T follicular helper cell (primary cell): ENCODE results near the gene SHBG.
"Not testable (repeated sequence)": the region's sequence is repeated elsewhere in the genome, so short reads cannot be mapped to it uniquely, and the experiment has no call there.

Experiments used
- DNase-seq: peaks from one replicate; pipeline ENCODE4 v3.0.0-alpha.2; 2020; ENCODE audit warnings: low read depth
- total RNA-seq, 2 experiments: gene quantifications; one replicate each; lab custom pipeline; 2026; lab: John Stamatoyannopoulos, UW

SHBG gene, protein sequence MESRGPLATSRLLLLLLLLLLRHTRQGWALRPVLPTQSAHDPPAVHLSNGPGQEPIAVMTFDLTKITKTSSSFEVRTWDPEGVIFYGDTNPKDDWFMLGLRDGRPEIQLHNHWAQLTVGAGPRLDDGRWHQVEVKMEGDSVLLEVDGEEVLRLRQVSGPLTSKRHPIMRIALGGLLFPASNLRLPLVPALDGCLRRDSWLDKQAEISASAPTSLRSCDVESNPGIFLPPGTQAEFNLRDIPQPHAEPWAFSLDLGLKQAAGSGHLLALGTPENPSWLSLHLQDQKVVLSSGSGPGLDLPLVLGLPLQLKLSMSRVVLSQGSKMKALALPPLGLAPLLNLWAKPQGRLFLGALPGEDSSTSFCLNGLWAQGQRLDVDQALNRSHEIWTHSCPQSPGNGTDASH
- total RNA-seq, result 0 to 0.09 reads per million in 2 experiments

DNA sequence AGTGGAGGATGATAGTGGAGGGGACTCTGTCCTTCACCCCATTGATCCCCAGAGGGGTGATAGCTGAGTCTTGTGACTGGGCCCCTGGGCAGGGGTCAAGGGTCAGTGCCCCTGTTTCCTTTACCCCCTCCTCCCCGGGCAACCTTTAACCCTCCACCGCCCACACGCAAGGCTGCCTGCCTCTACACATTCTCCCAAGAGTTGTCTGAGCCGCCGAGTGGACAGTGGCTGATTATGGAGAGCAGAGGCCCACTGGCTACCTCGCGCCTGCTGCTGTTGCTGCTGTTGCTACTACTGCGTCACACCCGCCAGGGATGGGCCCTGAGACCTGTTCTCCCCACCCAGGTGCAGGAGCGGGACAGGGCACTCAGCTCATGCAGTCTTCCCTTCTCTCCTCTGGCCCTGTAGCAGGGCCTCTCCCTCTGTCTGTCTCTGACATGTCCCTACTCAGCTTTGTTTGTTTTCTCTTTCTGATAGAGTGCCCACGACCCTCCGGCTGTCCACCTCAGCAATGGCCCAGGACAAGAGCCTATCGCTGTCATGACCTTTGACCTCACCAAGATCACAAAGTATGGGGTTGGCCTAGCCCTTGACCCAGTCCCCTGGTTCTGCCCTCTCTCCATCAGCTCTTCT is at the start of gene SHBG:
Gene SHBG (plus strand): TSS at position 197 of the 633 bp plus-strand sequence. CDS start 38 bp downstream, at position 235.
- no peak for DNase-seq

DNA sequence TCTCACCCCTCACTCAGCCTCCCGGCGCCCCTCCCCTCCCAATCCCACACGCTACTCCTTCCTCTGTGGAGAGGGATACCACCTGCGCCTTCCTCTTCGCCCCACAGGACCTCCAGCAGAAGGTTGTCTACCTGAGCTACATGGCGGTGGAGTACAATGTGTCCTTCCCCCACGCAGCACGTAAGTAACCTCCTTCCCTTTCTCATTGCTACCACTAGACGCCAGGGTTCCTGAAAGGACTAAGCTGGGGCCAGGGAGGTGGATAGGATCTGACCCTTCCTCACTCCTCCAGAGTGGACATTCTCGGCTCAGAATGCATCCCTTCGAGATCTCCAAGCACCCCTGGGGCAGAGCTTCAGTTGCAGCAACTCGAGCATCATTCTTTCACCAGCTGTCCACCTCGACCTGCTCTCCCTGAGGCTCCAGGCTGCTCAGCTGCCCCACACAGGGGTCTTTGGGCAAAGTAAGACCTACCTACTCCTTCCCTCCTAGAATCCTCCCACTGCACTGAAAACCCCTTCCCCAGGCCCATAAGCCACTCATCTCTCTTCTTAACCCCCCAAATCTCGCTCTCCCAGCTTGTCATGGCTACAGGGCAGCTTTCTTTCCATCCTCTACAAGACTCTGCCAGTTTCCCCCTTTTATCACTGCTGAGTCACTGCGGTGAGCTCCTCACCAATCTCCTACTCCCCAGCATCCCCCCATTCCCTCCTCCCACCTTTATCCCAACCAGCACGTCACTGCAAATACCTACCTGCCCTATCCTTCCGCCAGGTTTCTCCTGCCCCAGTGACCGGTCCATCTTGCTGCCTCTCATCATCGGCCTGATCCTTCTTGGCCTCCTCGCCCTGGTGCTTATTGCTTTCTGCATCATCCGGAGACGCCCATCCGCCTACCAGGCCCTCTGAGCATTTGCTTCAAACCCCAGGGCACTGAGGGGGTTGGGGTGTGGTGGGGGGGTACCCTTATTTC is 49.0 kb upstream of the SHBG start:
- DNase-seq, result no peak

DNA sequence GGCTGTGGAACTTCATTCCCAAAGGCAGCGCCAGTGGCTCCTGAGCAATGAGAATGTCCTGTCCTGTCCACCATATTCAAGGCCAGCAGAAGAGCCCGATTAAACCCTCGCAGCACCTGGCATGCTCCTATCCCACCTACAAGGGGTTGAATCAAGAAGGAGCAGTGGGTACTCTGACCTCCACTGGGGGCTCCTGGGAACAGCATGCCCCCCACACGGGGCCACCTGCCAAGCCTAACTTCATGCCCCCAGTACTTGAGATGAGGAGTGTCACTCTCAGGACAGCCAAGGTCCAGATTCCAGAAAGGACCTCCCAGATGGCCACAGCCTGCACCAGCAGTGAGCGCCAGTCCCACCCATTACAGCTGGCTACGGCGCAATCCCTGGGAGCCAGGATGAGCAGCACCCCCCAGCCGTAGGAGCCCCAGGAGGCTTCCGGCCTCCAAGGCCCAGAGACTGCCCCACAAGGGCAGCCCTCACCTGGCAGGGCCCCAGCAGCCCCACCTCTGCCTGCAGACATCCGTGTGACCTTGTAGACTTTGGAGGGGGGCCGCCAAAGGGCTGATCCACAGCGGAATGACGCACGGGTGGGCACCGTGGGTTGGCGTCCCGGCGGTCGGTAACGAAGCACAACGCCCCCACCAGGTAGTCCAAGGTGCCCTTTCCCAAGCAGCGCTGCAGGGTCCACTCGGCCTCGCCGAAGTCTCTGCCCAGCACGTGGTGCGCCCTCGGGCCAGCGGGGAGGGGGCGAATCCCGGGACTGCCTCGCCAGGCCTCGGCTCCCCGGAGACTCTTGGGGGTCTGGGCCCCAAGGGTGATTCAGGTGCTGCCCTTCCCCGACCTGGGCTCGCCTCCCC is 47.3 kb upstream of the SHBG start:
- no peak for DNase-seq

DNA sequence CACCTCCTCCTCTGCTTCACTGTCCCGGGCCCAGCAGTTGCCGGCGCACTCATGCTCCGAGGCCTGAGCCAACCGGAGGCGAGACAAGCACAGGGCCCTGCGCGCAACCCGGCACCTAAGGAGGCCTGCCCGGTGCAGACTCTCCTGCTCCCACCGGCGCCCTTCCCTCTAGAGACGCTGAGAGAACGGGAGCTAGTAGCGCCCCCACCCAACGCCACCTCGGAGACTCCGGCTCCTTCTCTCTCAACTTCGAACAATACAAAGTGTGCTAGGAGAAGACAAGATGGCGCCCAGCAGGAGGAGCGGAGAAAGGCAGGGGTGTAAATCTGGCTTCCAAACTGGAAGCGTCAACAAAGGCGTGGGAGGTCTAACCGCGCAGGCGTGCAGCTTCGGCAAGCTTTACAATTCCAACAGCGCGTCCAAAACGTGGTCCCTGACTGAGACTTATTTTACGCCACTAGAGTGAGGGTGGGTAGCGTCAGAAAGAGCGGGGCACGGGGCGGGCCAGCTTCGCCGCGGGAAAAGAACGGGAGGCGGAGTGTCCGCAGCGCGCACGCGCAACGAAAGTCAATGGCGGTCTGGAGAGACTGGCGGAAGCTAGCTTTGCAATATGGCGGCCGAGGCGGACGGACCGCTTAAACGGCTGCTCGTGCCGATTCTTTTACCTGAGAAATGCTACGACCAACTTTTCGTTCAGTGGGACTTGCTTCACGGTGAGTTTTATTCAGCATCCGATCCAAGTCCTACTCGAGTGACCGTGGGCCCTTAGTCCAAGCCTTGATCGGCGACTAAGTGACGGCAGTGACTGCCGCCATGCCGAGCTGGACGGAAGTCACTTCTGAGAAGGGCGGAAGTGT is 46.5 kb upstream of the SHBG start, which contains the start of gene MPDU1:
Gene MPDU1 (plus strand): TSS at position 600 of the 857 bp plus-strand sequence. CDS start 11 bp downstream, at position 611.
- DNase-seq, result peak; percentile 89

DNA sequence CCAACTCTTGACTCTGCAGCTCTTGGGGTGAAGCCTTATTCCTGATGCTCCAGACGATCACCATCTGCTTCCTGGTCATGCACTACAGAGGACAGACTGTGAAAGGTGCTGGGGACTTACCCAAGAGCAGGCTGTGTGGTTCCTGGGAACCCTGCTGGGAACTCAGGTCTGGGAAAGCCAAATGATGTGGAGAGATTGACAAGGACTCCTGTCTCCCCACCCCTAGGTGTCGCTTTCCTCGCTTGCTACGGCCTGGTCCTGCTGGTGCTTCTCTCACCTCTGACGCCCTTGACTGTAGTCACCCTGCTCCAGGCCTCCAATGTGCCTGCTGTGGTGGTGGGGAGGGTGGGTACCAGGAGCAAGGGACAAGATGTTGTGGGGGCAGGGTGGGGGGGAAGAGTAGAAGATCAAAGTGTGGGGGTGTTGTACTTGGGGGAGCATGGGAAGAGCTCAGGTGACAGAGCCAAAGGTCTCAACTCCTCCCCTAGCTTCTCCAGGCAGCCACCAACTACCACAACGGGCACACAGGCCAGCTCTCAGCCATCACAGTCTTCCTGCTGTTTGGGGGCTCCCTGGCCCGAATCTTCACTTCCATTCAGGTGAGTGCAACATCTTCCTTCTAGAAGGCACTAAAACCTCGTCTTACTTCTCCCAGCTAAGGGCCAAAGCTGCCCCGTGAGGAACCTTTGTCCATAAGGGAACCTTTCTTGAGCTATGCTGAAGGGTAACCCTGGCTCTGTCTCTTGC is 43.1 kb upstream of the SHBG start:
- no peak for DNase-seq

DNA sequence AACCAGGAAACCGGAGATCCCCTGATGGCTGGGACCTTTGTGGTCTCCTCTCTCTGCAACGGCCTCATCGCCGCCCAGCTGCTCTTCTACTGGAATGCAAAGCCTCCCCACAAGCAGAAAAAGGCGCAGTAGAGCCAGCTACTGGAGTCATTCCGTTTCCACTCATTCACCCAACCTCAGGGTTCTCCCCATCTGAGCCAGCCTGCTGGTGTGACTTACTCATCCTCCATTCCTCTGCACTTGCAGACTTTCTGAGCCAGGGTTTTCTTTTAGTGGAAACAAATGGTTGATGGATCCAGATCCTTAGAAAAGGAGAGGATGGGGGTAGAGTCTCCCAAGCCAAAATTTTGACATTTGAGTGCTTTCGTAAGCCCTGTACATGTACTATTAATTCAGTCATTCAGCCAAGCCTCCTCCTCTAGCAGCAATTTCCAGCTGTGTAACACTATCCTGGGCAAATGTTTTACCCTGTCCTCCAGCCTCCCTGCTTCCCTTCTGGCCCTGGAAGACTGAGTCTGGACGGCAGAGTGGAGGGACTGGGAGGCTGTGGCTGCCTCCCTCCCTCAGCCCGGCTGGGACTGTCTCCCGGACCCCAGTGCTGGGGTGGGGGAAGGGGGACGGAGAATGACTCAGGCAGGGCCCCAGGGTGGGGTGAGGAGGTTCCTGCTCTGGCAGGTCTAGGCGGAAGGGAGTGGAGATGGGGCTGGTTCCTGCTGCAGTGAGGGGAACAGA is 42.3 kb upstream of the SHBG start:
- DNase-seq, result no peak

DNA sequence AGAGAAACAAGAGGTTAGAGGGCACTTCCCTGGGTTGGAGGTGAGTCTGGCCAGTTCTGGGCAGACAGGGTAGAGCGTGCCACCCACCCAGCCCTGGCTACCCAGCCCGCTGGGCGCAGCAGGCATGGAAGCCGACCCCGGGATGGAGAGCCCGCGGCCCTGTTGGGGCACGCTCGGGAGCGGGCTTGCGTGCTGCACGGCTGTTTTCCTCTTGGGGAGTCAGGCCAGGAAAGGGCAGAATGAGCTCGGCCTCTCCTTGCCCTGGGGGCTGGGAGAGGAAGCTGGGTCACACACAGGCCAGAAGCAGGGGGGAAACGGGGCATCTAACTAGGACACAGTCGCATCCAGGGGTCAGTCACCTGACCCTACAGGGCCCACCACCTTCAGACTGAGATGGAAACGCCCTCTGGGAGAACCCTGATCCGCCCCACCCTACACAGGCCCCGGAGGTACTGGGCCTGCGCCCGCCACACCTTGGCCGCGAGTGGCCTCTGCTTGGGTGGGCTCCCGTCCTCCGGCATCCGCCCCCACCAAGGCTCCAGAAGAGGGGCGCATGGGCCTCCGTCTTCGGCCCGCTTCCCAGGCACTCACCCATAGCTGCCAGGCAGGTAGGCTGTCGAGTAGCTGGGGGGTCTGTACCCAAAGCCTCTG is 41.3 kb upstream of the SHBG start:
- no peak for DNase-seq

DNA sequence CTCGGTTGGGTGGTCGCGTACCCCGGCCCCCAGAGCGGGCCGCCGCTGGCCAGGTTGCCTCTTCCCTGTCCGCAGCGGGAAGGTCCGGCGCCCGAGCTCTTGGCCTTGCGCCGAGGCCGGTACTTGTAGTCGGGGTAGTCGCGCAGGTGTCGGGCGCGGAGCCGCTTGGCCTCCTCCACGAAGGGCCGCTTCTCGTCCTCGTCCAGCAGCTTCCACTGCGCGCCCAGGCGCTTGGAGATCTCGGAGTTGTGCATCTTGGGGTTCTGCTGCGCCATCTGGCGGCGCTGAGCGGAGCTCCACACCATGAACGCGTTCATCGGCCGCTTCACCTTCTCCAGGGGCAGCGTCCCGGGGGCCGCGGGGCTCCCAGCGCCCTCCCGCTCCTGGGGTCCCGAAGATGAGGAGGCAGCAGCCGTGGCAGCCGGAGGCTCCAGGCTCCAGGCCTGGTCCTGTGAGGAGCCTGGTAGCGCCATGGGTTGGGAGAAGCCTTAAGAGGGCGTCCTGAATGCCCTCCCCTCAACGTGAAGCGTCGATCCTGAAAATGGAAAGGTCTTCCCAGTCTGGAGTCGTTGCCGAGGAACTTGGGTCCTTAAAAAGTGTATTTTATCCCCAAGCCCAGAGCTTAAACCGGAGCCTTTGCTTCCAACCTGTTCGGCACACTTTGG is 40.6 kb upstream of the SHBG start:
- DNase-seq, result peak; percentile 51

DNA sequence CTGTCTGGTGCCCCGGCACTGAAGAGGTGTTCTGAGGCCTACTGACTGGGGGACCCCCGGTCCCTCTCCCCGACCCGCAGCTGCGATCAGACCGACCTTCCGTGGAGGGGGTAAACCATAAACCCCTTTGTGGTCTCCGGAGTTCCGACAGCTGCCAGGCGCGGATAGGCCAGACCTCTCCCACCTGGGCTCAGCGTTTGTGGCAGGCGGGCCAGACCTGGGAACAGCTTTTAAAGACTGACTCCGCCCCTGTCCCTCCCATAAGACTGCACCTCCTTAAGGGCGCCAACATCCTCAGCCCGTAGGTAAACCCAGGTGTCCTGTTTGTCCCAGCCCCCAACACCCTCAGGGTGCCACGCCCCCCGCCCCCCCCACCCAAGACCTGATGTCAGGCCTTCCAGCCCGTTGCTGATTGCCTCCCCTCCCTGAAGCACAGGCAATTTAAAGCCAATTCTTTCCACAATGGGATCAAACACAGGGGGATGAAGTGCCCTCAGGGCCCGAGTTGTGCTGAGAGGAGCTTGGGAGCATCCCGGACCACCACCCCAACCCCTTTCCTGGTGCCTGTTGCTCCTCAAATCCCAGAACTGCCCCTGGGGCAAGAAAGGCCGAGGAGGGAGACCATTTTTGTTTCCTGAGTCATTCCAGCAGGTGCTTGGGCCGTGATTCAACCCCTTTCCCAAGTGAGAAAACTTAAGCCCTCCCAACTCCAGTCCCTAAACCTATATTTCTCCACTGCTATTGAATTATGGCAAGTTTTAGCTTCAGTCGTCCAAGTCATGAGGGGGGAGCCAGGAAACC is 39.8 kb upstream of the SHBG start, which contains the start of gene SOX15:
Gene SOX15 (minus strand): TSS at position 204 of the 801 bp plus-strand sequence. CDS start 418 bp downstream, outside the sequence.
- DNase-seq, result no peak

DNA sequence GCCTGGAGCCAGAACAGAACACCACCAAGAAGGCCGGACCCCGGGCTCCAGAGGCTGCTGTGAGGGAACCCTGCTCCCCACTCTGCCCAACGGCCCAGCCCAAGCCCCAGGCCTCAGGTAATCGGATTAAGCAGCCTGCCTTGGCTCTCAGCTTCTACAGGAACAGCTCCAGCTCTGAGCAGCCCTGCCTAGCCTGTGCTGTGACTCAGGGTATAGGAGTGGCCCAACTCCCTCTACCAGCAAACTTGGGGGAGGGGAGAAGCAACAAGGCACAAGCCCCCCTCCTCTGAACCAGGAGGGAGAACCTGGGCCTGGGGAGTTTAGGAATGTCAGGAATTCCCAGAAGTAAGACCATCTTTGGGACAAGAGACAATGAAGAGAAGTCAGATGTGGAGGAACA is 39.2 kb upstream of the SHBG start:
- DNase-seq, result no peak

DNA sequence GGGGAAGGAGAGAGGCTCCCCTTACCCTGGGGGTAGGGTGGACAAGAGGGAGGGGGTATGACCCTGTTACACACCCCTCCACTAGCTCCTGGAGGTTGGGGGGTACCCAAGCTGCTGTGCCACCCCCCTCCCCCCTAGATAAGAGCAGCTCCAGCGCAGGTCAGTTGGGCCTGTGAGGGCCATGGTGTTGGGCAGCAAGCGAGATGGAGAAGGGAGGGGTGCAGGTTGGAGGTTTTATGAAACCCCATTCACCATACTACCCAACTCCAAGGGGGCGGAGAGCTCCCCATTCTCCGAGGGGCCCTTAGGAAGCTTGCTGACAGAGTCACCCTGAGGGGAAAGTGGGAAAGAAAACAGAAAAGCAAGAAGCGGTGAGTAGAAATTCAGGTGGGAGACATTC is 38.3 kb upstream of the SHBG start:
- no peak for DNase-seq

DNA sequence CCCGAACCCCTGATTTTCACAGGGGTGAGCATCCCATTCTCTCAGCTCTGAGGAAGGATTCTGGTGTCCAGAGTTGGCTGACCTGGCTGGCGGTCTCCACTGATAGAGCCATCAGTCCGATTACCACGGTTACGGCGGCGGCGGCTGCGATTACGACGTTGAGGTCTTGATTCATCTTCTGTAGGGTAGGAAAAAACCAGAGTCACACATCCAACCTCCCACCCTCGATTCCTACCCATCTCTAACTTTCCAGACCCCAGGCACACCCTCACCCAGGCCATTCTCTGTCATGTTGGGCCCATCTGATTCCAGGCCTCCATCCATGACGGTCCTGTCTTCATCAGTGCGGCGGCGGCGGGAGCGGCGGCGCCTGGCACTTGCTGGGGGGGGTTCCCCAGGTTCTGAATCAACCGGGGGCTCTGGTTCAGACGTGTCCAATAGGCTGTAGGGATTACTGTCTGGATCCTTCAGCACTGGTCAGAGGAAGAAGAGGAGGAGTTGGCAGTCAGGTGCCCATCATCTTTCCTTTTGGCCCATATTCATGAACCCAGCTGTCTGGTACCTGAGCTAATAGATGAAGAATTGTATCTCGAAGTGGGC is 37.4 kb upstream of the SHBG start:
- DNase-seq, result no peak

DNA sequence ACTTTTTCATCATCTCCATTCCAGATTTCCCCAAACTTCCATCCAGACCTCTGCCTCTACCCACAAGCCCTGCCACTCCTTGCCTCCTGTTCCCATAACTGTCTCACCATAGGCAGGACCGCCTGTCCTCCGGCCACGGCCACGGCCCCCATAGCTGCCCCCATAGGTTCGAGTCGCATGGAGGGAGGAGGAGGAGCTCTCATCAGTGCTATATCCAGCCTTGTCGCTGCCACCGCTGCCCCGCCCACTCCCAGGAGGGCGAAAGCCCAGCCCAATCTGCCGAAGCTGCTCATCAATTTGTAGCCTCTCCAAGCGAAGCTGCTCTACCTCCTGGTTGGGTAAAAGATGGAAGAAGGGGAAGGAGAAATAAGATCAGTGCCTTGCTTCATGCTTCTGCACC is 36.6 kb upstream of the SHBG start:
- DNase-seq, result no peak

DNA sequence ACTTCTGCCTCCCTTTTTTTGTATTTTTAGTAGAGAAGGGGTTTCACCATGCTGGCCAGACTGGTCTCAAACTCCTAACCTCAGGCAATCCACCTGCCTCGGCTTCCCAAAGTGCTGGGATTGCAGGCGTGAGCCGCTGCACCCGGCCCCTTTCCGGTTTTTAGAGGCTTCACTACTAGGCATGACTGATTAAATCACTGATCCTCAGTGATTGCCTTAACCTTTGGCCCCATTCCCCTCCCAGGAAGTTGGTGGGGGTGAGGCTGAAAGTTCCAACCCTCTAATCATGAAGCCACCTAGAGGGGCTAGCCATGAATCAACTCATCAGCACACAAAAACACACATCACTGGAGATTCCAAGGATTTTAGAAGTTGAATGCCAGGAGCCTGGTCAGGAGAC is 32.4 kb upstream of the SHBG start:
- DNase-seq, result not testable (repeated sequence)

DNA sequence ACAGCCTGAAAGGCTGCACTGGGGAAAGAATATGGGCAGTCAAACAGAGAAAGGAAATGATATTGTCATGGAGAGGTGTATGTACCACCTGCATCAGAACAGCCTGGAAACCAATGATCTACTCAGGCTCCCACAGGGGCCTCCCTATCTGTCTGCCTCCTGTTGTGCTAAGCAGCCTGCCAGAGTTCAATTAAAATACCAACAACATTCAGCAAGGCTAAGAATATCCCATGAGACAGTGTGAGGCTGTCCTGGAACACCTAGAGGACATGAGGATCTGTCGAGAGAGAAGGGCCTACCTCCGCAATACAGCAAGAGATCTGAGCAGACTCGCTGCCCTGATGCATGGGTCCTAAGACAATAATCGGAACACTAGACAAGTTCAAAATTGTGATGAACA is 23.7 kb upstream of the SHBG start:
- DNase-seq, result no peak

DNA sequence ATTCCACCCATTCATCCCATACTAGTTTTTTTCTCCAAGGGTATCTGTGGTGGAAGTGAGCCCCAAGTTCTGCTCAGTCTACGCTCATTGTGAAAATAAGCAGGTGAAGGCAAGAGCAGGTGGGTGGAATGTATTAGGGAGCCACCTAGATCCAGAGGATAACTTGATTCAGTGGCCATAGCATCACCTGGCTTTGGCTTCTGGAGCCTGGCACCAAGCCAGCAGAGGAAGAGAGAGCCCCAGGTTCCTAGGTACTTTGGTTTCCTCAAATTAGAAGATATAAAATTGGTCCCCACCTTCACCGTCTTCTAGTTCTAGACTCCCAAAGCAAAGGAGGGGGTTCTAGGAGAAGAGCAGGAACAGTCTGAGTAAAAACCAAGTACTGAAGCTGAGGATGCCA is 19.3 kb upstream of the SHBG start:
- no peak for DNase-seq
